Lung (tissue), 12 donors: ENCODE results near the gene ARHGEF1. TPM values are rescaled to one million over a fixed set of nuclear protein-coding genes. Genes with fewer than 3 reads are reported as not detected.

ENCODE experiments used
- ATAC-seq: fragments of 200-7000 bp; cut with Tn5 transposase; one replicate; pipeline ENCODE4 v1.9.1; 2020; ENCODE audit warnings: moderate number of reproducible peaks; ENCODE audit not compliant: insufficient read depth, low FRiP score
- DNase-seq, 3 donors: peaks; one replicate each; pipeline ENCODE4 v3.0.0-alpha.2; 2013 to 2017
- H3K27ac ChIP-seq, 2 donors: one replicate each; pipeline ENCODE4 v1.5.1; 2013; ENCODE audit warnings: mild to moderate bottlenecking in 2 of 2, moderate library complexity in 2 of 2, control low read depth in 1 of 2, inconsistent platforms in 1 of 2, low read depth in 1 of 2, low read length in 1 of 2
- H3K27me3 ChIP-seq, 3 donors: one replicate each; pipeline ENCODE4 v1.5.1; 2013; ENCODE audit warnings: low read length in 2 of 3; ENCODE audit not compliant: control insufficient read depth in 3 of 3, insufficient read depth in 3 of 3
- H3K36me3 ChIP-seq, 4 donors: one replicate each; pipeline ENCODE4 v1.5.1; 2013; ENCODE audit warnings: low read length in 4 of 4, mild to moderate bottlenecking in 1 of 4, moderate library complexity in 1 of 4; ENCODE audit not compliant: control insufficient read depth in 4 of 4, insufficient read depth in 4 of 4
- H3K4me1 ChIP-seq, 5 donors: one replicate each; pipeline ENCODE4 v1.5.1; 2013; ENCODE audit warnings: low read length in 5 of 5, mild to moderate bottlenecking in 2 of 5, moderate library complexity in 1 of 5; ENCODE audit not compliant: control insufficient read depth in 5 of 5, insufficient read depth in 5 of 5
- H3K4me3 ChIP-seq: one replicate; pipeline ENCODE4 v1.5.1; 2013; ENCODE audit warnings: mild to moderate bottlenecking, control low read depth, moderate library complexity
- H3K9ac ChIP-seq, 2 donors: one replicate each; pipeline ENCODE4 v1.5.1; 2013; ENCODE audit warnings: low read length in 2 of 2, control low read depth in 1 of 2; ENCODE audit not compliant: insufficient read depth in 1 of 2
- H3K9me3 ChIP-seq, 4 donors: one replicate each; pipeline ENCODE4 v1.5.1; 2013; ENCODE audit warnings: low read length in 3 of 4, mild to moderate bottlenecking in 1 of 4, moderate library complexity in 1 of 4; ENCODE audit not compliant: control insufficient read depth in 4 of 4, insufficient read depth in 3 of 4
- WGBS, 2 donors: extraction: QIAGEN DNeasy Blood & Tissue Kit; methylation state at CpG; one replicate each; pipeline ENCODE4 v1.1.7; 2013; 5-methylcytosine and 5-hydroxymethylcytosine counted together
- polyA plus RNA-seq, 2 donors: library from polyadenylated mRNA; stranded (reverse); fragments of 200-250 nt; gene quantifications; one replicate each; pipeline ENCODE4 v1.2.1, GENCODE V29; 2013
- total RNA-seq, 2 donors: library from RNA; depleted of rRNA in 1 of 2; stranded (reverse); fragments of >200 nt in 1 of 2; gene quantifications; one replicate each; pipeline ENCODE4 v1.2.1, GENCODE V29; 2014 to 2021
- TF ChIP-seq, protein P1 (sequence below): IDR thresholded peaks from 2 replicates; pipeline ENCODE4 v1.5.1; 2012; ENCODE audit warnings: mild to moderate bottlenecking; ENCODE audit errors: control extremely low read depth, extremely low read depth
- donor health status: control.
- donor health status: control.
- donor health status: Bipolar disorder and iron deficiency.
- donor health status: healthy.
- donor health status: DM: yes; HTN: yes; CAD: no.

The ARHGEF1 gene
- total and polyA plus RNA-seq, 4 donors = 55.4 to 231 (median 176) TPM

DNA sequence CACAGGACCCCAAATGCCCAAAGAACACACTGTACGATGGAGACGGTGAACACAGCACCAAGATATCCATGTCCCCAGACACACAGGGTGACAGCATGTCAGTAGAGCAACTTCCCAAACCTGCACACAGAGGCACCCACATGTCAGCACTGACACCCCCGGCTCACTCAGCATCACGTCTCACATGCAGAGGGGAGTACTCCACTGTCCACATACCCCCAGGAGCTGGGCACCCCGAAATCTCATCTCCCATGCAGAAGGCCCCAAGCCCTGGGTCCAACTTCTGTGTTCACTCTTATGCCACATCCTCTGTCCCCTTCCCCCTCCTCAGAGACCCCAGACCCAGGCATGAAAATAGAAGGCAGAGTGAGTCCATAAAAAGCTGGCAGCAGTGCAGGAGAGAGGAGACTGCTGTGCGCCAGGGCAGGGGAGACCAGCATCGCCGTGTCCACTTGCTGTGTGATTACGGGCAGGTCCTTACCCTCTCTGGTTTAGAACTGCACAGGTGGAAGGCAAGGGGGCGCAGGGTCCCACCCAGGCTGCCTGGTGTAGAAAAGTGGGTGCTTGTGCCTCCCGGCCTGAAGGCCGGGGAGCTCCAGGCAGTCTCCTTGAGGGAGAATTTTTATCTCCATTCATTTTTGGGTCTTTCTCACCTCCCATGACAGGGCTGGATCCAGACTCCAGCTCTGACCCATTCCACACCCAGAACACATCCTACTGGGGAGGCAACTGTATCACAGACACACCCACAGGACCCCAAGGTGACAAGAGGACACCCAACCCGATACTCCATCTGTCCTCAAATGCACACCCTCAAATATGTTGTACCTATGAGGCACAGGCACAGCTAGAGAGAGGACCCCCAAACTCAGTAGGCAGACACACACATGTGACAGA is 28.3 kb downstream of the ARHGEF1 start:
- no peak overlapping the region for H3K27ac ChIP-seq
- H3K27me3 ChIP-seq = peaks cover 0 to 54% (median 41%) of the 10 kb centered on the region in 3 donors
- ATAC-seq (no peak), DNase-seq (no peak)
- TF ChIP-seq, protein P1, sequence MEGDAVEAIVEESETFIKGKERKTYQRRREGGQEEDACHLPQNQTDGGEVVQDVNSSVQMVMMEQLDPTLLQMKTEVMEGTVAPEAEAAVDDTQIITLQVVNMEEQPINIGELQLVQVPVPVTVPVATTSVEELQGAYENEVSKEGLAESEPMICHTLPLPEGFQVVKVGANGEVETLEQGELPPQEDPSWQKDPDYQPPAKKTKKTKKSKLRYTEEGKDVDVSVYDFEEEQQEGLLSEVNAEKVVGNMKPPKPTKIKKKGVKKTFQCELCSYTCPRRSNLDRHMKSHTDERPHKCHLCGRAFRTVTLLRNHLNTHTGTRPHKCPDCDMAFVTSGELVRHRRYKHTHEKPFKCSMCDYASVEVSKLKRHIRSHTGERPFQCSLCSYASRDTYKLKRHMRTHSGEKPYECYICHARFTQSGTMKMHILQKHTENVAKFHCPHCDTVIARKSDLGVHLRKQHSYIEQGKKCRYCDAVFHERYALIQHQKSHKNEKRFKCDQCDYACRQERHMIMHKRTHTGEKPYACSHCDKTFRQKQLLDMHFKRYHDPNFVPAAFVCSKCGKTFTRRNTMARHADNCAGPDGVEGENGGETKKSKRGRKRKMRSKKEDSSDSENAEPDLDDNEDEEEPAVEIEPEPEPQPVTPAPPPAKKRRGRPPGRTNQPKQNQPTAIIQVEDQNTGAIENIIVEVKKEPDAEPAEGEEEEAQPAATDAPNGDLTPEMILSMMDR = no peak
- H3K9ac ChIP-seq = no peak overlapping the region
- WGBS, 2 donors = 60 to 73% methylated on average over 13 of the region's 13 CpGs
- peaks cover 0 to 15% (median 3%) of the 10 kb centered on the region in 4 donors for H3K36me3 ChIP-seq
- H3K4me3 ChIP-seq = no peak overlapping the region
- peaks cover 0 to 3% (median 0%) of the 10 kb centered on the region in 5 donors for H3K4me1 ChIP-seq
- peaks cover 0 to 5% (median 0%) of the 10 kb centered on the region in 4 donors for H3K9me3 ChIP-seq

- WGBS, 2 donors = 17 to 19% methylated on average over 29 of the region's 29 CpGs
- no peak for ATAC-seq
Measured at GRCh38 chr19:41911889-41912731, 29.1 kb downstream of the ARHGEF1 start.

GRCh38 chr19:41912899-41913537 is 30.0 kb downstream of the ARHGEF1 start:
- Histone ChIP-seq H3K4me3 (no peak overlapping the region), H3K9me3 (peaks cover 0 to 6% (median 0%) of the 10 kb centered on the region in 4 donors), H3K9ac (no peak overlapping the region), H3K27ac (no peak overlapping the region), H3K27me3 (peaks cover 0 to 72% (median 53%) of the 10 kb centered on the region in 3 donors), H3K36me3 (peaks cover 0 to under 1% (median 0%) of the 10 kb centered on the region in 4 donors), H3K4me1 (peaks cover 0 to 3% (median 0%) of the 10 kb centered on the region in 5 donors)
- ATAC-seq = no peak
- DNase-seq = no peak
- 2 to 3% methylated on average over 36 to 51 of the region's 51 CpGs for WGBS, 2 donors
- TF ChIP-seq, protein P1 = no peak

More at GRCh38 chr19:41911889-41912731, 29.1 kb downstream of the ARHGEF1 start:
- no peak for DNase-seq
- peaks cover 0 to 63% (median 50%) of the 10 kb centered on the region in 3 donors for H3K27me3 ChIP-seq
- no peak overlapping the region for H3K27ac ChIP-seq
- H3K36me3 ChIP-seq = peaks cover 0 to 6% (median under 1%) of the 10 kb centered on the region in 4 donors
- TF ChIP-seq, protein P1 = no peak
- H3K4me3 ChIP-seq = no peak overlapping the region
- no peak overlapping the region for H3K9ac ChIP-seq
- peaks cover 0 to 3% (median 0%) of the 10 kb centered on the region in 5 donors for H3K4me1 ChIP-seq
- peaks cover 0 to 6% (median 0%) of the 10 kb centered on the region in 4 donors for H3K9me3 ChIP-seq
